Fibroblast of lung (primary cell): ENCODE measurements around the gene UPF1. TPM values are rescaled to one million over a fixed set of nuclear protein-coding genes. Genes with fewer than 3 reads are reported as not detected.

ENCODE experiments used
- DNase-seq, 2 donors: peaks; one replicate each; pipeline versions ENCODE4 v3.0.0 to v3.0.0-alpha.2; 2010; ENCODE audit warnings: low read depth in 2 of 2
- H2AFZ ChIP-seq: 2 replicates; pipeline ENCODE4 v1.5.1; 2012; ENCODE audit warnings: low read length, control low read depth, inconsistent platforms
- H3K27ac ChIP-seq: 2 replicates; pipeline ENCODE4 v1.5.1; 2011; ENCODE audit warnings: low read length, control low read depth; ENCODE audit not compliant: insufficient read depth
- H3K27me3 ChIP-seq: 2 replicates; pipeline ENCODE4 v1.5.1; 2011; ENCODE audit warnings: mild to moderate bottlenecking, low read length; ENCODE audit not compliant: control insufficient read depth, insufficient read depth
- H3K36me3 ChIP-seq: 2 replicates; pipeline ENCODE4 v1.5.1; 2011; ENCODE audit warnings: low read length; ENCODE audit not compliant: control insufficient read depth, insufficient read depth
- H3K4me1 ChIP-seq: 2 replicates; pipeline ENCODE4 v1.5.1; 2011; ENCODE audit warnings: low read length; ENCODE audit not compliant: control insufficient read depth, insufficient read depth; ENCODE audit errors: extremely low read depth
- H3K4me2 ChIP-seq: 2 replicates; pipeline ENCODE4 v1.5.1; 2011; ENCODE audit warnings: low read length, control low read depth; ENCODE audit not compliant: insufficient read depth; ENCODE audit errors: extremely low read depth
- H3K4me3 ChIP-seq, 4 experiments: fragments of 200-600 bp in 1 of 4; sonication (generic) in 1 of 4; replicated peaks in 1 of 4; 2 replicates each; pipeline ENCODE4 v1.5.1; 2011 to 2016; ENCODE audit warnings: low read length in 4 of 4, low read depth in 3 of 4, mild to moderate bottlenecking in 3 of 4, control low read depth in 2 of 4, inconsistent platforms in 1 of 4, mixed read lengths in 1 of 4; ENCODE audit not compliant: insufficient read depth in 1 of 4; ENCODE audit errors: control extremely low read depth in 1 of 4
- H3K79me2 ChIP-seq: 2 replicates; pipeline ENCODE4 v1.5.1; 2012; ENCODE audit warnings: mild to moderate bottlenecking, low read length, inconsistent platforms; ENCODE audit not compliant: control insufficient read depth, insufficient read depth
- H3K9ac ChIP-seq: 2 replicates; pipeline ENCODE4 v1.5.1; 2011; ENCODE audit warnings: mild to moderate bottlenecking, low read length, control low read depth; ENCODE audit not compliant: insufficient read depth
- H3K9me3 ChIP-seq: 2 replicates; pipeline ENCODE4 v1.5.1; 2012; ENCODE audit warnings: low read depth, low read length; ENCODE audit not compliant: control insufficient read depth, insufficient read depth
- H4K20me1 ChIP-seq: 2 replicates; pipeline ENCODE4 v1.5.1; 2011; ENCODE audit warnings: low read length; ENCODE audit not compliant: control insufficient read depth, insufficient read depth; ENCODE audit errors: extremely low read depth
- EZH2 ChIP-seq: IDR thresholded peaks from 2 replicates; pipeline ENCODE4 v1.5.1; 2012; ENCODE audit warnings: low read length, control low read depth, mild to moderate bottlenecking; ENCODE audit errors: missing control alignments
- polyA plus RNA-seq, 2 donors: library from polyadenylated mRNA; depleted of rRNA in 1 of 2; stranded (reverse) in 1 of 2; unstranded in 1 of 2; fragments of >200 nt; gene quantifications; 2 replicates each; pipeline ENCODE4 v1.2.1, GENCODE V29; 2011 to 2012; ENCODE audit warnings: missing spikeins in 1 of 2
- total RNA-seq: library from RNA; depleted of rRNA; stranded (reverse); fragments of >200 nt; gene quantifications from 2 replicates; pipeline ENCODE4 v1.2.1, GENCODE V29; 2014
- TF ChIP-seq, protein P1 (sequence below), 2 donors: IDR thresholded peaks in 1 of 2; conservative IDR thresholded peaks in 1 of 2; 1 replicate in 1 of 2; 2 replicates in 1 of 2; pipeline ENCODE4 v1.5.1; 2011 to 2012; ENCODE audit warnings: low read length in 2 of 2, control low read depth in 1 of 2, inconsistent platforms in 1 of 2, low read depth in 1 of 2, mild to moderate bottlenecking in 1 of 2

Gene UPF1
- total and polyA plus RNA-seq, 2 donors (not counting 1 experiment from before 2014, with no cell fraction given): 20.5 to 57.1 TPM

DNA sequence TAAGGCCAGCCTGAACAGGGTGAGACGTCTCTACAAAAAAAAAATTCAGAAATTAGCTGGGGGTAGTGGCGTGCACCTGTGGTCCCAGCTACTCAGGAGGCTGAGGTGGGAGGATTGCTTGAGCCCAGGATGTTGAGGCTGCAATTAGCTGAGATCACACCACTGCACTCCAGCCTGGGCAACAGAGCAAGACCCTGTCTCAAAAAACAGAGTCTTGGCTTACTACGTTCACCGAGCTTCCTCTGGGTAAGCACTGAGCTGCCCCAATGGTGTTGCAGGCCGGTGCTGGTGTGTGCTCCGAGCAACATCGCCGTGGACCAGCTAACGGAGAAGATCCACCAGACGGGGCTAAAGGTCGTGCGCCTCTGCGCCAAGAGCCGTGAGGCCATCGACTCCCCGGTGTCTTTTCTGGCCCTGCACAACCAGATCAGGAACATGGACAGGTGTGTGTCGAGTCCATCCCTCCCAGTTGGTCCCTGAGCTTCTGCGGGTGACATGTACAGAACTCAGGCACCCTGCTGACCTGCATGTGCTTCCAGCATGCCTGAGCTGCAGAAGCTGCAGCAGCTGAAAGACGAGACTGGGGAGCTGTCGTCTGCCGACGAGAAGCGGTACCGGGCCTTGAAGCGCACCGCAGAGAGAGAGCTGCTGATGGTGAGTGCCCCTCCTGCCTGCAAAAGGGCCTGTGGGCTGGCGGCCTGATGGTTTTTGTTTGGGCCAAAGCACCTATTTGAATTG, 24.1 kb downstream of the UPF1 start:
- no peak overlapping the region for H2AFZ ChIP-seq
- no peak overlapping the region for H3K4me3 ChIP-seq
- peaks cover 12% of the 10 kb centered on the region for H3K79me2 ChIP-seq
- no peaks in the 10 kb centered on the region for H4K20me1 ChIP-seq
- TF ChIP-seq, protein P1, sequence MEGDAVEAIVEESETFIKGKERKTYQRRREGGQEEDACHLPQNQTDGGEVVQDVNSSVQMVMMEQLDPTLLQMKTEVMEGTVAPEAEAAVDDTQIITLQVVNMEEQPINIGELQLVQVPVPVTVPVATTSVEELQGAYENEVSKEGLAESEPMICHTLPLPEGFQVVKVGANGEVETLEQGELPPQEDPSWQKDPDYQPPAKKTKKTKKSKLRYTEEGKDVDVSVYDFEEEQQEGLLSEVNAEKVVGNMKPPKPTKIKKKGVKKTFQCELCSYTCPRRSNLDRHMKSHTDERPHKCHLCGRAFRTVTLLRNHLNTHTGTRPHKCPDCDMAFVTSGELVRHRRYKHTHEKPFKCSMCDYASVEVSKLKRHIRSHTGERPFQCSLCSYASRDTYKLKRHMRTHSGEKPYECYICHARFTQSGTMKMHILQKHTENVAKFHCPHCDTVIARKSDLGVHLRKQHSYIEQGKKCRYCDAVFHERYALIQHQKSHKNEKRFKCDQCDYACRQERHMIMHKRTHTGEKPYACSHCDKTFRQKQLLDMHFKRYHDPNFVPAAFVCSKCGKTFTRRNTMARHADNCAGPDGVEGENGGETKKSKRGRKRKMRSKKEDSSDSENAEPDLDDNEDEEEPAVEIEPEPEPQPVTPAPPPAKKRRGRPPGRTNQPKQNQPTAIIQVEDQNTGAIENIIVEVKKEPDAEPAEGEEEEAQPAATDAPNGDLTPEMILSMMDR (conservative IDR thresholded peaks at IDR 0.05 in 1 of 2, IDR thresholded peaks at IDR 0.05 in 1 of 2; ENCODE audit: low read depth in 1 of 2, low read length in 2 of 2): no peak
- TF ChIP-seq EZH2: no peak
- H3K4me2 ChIP-seq: no peak overlapping the region
- H3K36me3 ChIP-seq: peaks cover 66% of the 10 kb centered on the region
- no peaks in the 10 kb centered on the region for H3K27me3 ChIP-seq
- H3K9ac ChIP-seq: no peak overlapping the region
- H3K27ac ChIP-seq: no peak overlapping the region
- H3K4me1 ChIP-seq: no peaks in the 10 kb centered on the region
- no peaks in the 10 kb centered on the region for H3K9me3 ChIP-seq
- no peak for DNase-seq

DNA sequence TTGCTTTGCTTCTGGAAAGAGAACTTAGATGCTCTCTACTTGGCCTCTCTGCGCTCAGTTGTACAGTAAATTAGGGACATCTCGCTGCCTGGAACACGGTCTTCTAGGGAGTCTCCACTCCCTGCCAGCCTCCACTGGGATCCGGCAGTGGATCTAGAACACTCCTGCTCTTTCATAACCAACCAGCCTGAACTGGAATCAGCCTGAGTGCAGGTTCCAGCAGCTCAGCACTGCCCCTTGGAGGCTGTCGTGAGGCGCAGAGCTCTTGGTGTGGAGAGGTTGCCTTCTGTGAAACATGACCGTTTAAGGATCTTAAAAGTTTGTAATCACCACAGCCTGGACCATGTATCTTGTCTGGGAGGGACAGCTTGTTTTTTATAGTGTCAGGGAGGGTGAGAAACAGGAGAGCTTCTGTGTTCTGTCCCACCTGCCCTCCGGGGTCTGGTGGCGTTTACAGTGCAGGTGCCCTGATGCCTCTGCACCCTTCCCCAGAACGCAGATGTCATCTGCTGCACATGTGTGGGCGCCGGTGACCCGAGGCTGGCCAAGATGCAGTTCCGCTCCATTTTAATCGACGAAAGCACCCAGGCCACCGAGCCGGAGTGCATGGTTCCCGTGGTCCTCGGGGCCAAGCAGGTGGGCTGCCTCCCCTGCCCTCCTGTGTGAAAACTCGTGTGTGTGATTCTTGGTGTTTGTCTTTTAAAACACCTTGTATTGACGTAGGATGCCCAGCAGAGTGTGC, 24.8 kb downstream of the UPF1 start:
- H3K27me3 ChIP-seq: no peaks in the 10 kb centered on the region
- no peak overlapping the region for H3K4me2 ChIP-seq
- H3K79me2 ChIP-seq: peaks cover 7% of the 10 kb centered on the region
- peak in 1 of 2 donors; percentile 52 for DNase-seq
- no peak overlapping the region for H3K9ac ChIP-seq
- no peak overlapping the region for H2AFZ ChIP-seq
- no peak for TF ChIP-seq EZH2
- TF ChIP-seq, protein P1 (conservative IDR thresholded peaks at IDR 0.05 in 1 of 2, IDR thresholded peaks at IDR 0.05 in 1 of 2; ENCODE audit: low read depth in 1 of 2, low read length in 2 of 2): peak; percentile 37 to 44
- no peaks in the 10 kb centered on the region for H4K20me1 ChIP-seq
- H3K9me3 ChIP-seq: no peaks in the 10 kb centered on the region
- no peak overlapping the region for H3K4me3 ChIP-seq
- H3K36me3 ChIP-seq: peaks cover 65% of the 10 kb centered on the region
- H3K27ac ChIP-seq: no peak overlapping the region
- no peaks in the 10 kb centered on the region for H3K4me1 ChIP-seq

DNA sequence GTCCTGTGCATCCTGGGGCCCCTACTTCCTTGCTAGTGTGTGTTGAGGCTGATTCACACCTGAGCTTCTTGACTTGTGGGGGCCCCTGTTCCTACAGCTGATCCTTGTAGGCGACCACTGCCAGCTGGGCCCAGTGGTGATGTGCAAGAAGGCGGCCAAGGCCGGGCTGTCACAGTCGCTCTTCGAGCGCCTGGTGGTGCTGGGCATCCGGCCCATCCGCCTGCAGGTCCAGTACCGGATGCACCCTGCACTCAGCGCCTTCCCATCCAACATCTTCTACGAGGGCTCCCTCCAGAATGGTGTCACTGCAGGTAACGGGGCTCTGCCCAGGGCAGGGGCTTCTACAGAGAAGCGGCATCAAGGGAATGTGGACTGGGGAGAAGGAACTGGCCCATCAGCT, 25.5 kb downstream of the UPF1 start:
- Histone ChIP-seq H4K20me1 (no peaks in the 10 kb centered on the region), H2AFZ (no peak overlapping the region), H3K36me3 (peaks cover 63% of the 10 kb centered on the region), H3K9me3 (no peaks in the 10 kb centered on the region), H3K4me2 (no peak overlapping the region), H3K4me1 (no peaks in the 10 kb centered on the region), H3K27ac (no peak overlapping the region), H3K9ac (no peak overlapping the region), H3K27me3 (no peaks in the 10 kb centered on the region), H3K4me3 (no peak overlapping the region), H3K79me2 (peaks cover 5% of the 10 kb centered on the region)
- TF ChIP-seq, protein P1 (conservative IDR thresholded peaks at IDR 0.05 in 1 of 2, IDR thresholded peaks at IDR 0.05 in 1 of 2; ENCODE audit: low read depth in 1 of 2, low read length in 2 of 2): no peak
- TF ChIP-seq EZH2: no peak
- no peak for DNase-seq
